Measurements from ENCODE around the gene ANKLE1.
"Not testable (repeated sequence)": the region's sequence is repeated elsewhere in the genome, so short reads cannot be mapped to it uniquely, and the experiment has no call there.

Gene ANKLE1

DNA sequence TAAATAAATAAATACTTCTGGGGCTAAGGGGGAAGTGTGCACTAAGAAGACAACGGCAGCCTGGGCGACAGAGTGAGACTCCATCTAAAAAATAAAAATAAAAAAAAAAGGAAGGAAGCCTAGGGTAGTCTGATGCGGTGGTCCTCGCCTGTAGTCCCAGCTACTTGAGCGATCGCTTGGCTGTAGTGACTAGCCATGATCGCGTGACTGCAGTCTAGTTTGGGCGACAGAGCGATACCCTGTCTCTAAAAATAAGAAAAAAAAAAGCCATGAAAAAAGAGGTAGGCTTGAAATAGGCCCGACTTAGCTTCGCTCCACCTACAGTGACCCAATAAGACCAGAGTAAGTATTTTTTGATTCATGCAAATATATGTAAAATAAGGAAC is 15.1 kb upstream of the ANKLE1 start:
- no peak for DNase-seq (ENCODE audit: low read depth, low spot score)
- no peak overlapping the region for H3K4me3 ChIP-seq (ENCODE audit: low read depth, low read length)
- in situ Hi-C loops (cut with HindIII; ENCODE audit: low sequenced_read_pairs) = no loop called here
- TF ChIP-seq, protein P1, sequence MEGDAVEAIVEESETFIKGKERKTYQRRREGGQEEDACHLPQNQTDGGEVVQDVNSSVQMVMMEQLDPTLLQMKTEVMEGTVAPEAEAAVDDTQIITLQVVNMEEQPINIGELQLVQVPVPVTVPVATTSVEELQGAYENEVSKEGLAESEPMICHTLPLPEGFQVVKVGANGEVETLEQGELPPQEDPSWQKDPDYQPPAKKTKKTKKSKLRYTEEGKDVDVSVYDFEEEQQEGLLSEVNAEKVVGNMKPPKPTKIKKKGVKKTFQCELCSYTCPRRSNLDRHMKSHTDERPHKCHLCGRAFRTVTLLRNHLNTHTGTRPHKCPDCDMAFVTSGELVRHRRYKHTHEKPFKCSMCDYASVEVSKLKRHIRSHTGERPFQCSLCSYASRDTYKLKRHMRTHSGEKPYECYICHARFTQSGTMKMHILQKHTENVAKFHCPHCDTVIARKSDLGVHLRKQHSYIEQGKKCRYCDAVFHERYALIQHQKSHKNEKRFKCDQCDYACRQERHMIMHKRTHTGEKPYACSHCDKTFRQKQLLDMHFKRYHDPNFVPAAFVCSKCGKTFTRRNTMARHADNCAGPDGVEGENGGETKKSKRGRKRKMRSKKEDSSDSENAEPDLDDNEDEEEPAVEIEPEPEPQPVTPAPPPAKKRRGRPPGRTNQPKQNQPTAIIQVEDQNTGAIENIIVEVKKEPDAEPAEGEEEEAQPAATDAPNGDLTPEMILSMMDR (IDR thresholded peaks at IDR 0.05; ENCODE audit: low read depth, low read length) = no peak

DNA sequence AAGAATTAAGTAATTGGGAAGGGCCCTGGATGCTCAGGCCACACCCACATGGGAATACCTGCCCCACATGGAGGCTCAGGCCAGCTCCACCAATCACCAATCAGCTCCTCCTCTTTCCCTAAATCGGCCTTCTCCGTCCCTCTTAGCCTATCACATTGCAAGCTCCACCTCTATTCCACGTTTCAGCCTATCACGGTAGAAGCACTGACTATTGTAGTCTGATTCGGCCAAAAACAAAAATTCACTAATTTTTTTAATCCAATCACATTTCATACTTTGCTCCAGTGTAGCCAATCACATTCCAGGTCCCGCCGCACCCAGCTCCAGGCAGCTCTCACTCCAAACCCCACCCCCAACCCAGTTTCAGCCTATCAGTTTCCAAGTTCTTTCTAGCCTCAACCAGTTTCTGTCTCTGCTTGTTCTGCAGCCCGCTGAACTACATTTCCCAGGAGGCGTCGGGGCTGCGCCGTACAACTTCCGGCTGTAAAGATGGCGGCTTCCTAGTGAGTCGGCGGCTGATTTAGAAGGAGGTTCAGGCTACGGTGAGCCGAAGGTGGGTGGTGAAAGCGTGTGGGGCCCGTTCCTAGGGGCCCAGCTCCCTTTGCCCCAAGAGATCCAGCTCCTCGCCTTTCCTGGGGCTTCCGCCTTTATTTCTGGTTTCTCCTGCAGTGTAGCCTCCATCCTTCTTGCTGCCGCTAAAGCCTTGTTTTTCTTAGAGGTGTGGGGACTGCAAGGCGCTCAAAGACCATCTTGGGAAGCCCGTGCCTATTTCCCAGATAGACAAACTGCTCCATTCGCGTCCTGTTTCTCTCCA is 14.5 kb upstream of the ANKLE1 start, which contains the start of gene BABAM1:
Gene BABAM1 (plus strand): TSS at position 469 of the 814 bp plus-strand sequence. CDS start 1,364 bp downstream, outside the sequence.
- H3K4me3 ChIP-seq (ENCODE audit: low read depth, low read length) = peak within 1 kb of the TSS; percentile 98
- peak; percentile 99 for DNase-seq (ENCODE audit: low read depth, low spot score)
- in situ Hi-C loops (cut with HindIII; ENCODE audit: low sequenced_read_pairs) = no loop called here
- TF ChIP-seq, protein P1 (IDR thresholded peaks at IDR 0.05; ENCODE audit: low read depth, low read length) = no peak

DNA sequence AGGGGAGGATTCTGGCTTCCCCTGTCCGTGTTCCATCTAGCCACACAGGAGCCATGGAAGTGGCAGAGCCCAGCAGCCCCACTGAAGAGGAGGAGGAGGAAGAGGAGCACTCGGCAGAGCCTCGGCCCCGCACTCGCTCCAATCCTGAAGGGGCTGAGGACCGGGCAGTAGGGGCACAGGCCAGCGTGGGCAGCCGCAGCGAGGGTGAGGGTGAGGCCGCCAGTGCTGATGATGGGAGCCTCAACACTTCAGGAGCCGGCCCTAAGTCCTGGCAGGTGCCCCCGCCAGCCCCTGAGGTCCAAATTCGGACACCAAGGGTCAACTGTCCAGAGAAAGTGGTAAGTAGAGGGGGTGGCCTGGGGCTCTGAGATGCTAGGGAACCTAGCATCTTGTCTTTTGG is 12.9 kb upstream of the ANKLE1 start:
- no peak overlapping the region for H3K4me3 ChIP-seq (ENCODE audit: low read depth, low read length)
- in situ Hi-C loops (cut with HindIII; ENCODE audit: low sequenced_read_pairs) = no loop called here
- no peak for DNase-seq (ENCODE audit: low read depth, low spot score)
- TF ChIP-seq, protein P1 (IDR thresholded peaks at IDR 0.05; ENCODE audit: low read depth, low read length) = no peak

DNA sequence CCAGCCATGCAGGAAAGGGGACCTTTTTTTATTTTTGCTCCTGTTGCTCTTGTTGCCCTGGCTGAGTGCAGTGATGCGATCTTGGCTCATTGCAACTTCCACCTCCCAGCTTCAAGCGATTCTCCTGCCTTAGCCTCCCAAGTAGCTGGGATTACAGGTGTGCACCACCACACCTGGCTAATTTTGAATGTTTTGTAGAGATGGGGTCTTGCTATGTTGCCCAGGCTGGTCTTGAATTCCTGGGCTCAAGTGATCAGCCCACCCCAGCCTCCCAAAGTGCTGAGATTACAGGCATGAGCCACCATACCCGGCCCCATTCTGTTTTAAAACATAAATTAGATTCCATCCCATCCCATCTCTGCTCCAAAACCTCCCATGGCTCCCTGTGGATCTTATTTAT is 6.8 kb upstream of the ANKLE1 start:
- DNase-seq (ENCODE audit: low read depth, low spot score); in situ Hi-C loops (cut with HindIII; ENCODE audit: low sequenced_read_pairs); H3K4me3 ChIP-seq (ENCODE audit: low read depth, low read length): not testable (repeated sequence)

DNA sequence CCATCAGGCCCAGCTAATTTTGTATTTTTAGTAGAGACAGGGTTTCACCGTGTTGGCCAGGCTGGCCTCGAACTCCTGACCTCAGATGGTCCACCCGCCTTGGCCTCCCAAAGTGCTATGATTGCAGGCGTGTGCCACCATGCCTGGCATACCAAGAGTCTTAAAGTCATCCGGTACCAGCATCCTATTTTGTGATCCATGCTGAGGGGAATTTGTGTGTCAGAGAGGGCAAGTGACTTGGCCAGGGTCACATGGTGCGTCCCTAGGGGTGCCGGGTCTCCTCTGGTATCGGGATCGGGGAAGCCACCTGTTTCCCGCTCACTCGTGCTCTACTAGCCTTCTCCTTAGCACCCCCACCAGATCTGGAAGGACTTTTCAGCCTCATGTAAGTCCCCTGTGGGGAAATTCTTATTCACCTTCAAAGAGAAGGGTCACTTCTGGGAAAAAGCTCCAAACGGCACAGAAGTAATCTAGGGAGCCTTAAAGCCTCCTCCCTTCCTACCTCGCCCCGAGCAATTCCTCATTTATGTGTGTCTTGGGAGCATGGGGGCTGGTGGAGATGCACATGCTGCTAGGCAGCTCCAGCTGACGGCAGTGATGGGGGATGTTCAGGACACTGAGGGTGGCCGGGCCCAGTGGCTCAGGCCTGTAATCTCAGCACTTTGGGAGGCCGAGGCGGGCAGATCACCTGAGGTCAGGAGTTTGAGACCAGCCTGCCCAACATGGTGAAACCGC is 6.1 kb upstream of the ANKLE1 start:
- no peak overlapping the region for H3K4me3 ChIP-seq (ENCODE audit: low read depth, low read length)
- in situ Hi-C loops (cut with HindIII; ENCODE audit: low sequenced_read_pairs) = no loop called here
- no peak for DNase-seq (ENCODE audit: low read depth, low spot score)
- TF ChIP-seq, protein P1 (IDR thresholded peaks at IDR 0.05; ENCODE audit: low read depth, low read length) = no peak

DNA sequence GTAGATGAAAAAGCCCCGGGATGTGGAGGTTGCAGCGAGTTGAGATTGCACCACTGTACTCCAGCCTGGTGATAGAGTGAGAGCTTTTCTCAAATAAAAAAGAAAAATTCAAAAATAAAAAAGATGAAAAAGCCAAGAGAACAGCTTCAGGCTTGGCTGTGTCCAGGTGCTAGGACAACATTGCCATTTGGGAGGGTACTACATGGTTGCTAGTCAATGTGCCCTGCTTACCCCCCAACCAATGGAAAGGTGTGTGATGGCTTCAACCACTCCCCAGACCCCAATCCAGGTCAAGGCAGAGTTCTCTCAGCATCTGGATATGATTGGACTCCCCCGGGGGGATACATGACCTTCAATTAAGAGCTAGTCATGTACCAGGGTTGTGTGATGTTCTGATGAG is 2.3 kb upstream of the ANKLE1 start:
- TF ChIP-seq, protein P1 (IDR thresholded peaks at IDR 0.05; ENCODE audit: low read depth, low read length) = no peak
- in situ Hi-C loops (cut with HindIII; ENCODE audit: low sequenced_read_pairs) = no loop called here
- H3K4me3 ChIP-seq (ENCODE audit: low read depth, low read length) = no peak overlapping the region
- no peak for DNase-seq (ENCODE audit: low read depth, low spot score)

Data from astrocyte of the spinal cord (primary cell).